AG20443 (cell line): ENCODE results near the gene PREB.
"Not testable (repeated sequence)": the region's sequence is repeated elsewhere in the genome, so short reads cannot be mapped to it uniquely, and the experiment has no call there.

Experiments
- DNase-seq: peaks from one replicate; pipeline ENCODE4 v3.0.0; 2012; ENCODE audit warnings: low spot score, mixed read lengths

The PREB gene

DNA sequence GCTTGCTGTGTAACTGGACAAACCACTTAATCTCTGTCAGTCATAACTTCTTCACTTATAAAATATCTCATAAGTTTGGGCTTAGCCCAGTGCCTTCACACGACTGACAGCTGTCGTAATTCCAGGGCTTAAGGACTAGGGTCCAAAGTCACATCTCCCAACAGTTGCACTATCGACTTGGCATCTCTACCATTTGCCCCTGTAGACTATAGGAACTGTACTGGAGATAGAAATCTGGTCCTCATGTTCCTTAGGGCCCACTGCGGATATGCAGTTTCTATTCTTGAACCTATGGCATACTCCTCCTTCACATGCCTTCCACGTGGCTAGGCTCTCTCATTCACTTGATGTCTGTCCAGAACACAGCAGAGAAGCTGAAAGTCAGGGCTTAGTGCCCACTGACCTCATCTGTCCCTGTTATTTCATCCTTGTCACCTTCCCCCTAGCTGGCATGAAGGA is 8.2 kb downstream of the PREB start:
- DNase-seq = peak; percentile 2

DNA sequence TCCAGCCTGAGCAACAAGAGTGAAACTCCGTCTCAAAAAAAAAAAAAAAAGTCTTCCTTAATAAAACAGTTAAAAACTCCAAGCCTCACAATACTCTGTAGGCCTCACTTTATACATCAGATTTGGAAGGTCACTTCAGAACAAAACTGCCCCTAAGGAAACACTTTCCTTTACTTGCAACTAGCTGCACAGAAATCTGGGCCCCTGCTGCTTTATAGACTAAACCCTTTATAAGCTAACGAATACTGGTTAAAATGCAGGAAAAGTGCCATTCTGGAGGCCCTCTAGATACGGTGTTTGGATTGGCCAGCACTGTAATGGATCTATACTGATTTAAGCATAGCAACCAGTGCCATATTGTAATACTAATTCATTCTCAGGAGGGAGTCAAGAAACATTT is 9.3 kb downstream of the PREB start:
- DNase-seq = no peak

- DNase-seq = peak; percentile 71
Measured at GRCh38 chr2:27123302-27124150, 10.9 kb downstream of the PREB start, which contains the start of gene ABHD1. TSS of gene ABHD1 (plus strand) at chr2:27123815. CDS start at chr2:27123949, 134 bp downstream.

DNA sequence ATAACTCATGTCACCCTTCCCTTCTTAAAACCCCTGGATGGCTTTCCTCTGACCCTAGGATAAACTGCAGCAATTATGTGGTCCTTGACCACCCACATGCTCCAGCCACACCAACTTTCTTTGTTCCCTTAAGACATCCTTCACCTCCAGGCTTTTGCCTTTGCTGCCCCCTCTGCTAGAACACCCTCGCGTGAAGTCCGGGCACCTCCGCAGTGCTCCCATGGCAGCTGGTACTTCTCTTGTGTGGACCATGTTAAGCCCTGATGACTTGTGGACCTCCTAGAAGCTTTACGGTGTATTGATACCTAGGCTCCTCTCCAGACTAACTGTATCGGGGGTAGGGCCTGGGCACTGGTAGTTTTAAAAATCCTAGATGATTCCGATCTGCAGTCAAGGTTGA is 11.6 kb downstream of the PREB start:
- no peak for DNase-seq

- DNase-seq = no peak
Measured at GRCh38 chr2:27121906-27122305, 12.5 kb downstream of the PREB start.

- not testable (repeated sequence) for DNase-seq
Measured at GRCh38 chr2:27119330-27119670, 15.1 kb downstream of the PREB start.

DNA sequence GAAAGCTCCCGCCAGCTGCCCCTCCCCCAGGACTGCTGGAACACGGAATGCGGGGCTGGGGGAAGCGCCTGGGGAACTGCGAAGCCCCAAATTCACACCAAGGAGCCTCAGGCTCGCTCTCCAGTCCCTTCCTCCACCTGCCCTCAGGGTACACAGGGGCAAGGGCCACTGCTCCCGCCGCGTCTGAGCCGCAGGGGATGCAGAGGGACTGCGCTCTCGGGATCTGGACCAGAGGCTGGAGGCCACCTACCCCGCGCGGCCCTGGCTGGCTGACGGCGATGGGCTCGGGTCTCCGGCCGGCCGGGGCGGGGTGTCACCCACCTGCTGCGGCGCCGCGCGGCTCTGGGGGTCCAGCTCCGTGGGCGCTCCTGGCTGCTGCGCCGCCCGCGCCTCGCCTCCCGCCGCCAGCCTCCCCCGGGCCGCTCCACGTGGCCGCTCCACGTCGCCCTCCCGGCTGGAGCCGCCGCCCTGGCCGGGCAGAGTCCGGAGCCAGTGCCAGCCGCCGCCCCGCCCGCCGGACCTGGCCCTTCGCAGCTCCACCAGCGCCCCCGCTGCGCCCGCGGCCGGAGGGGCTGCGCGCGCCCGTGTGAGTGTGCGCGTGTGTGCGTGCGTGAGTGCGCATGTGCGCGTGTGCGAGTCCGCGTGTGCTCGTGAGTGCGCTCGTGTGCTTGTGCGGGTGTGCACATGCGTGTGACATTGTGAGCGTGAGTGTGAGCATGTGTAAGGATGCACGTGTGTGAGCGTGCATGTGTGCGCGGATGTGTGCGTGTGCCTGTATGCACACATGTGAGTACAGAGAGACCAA is 15.7 kb downstream of the PREB start, which contains the start of gene CGREF1:
CGREF1 (minus strand) TSS at position 604 of the 805 bp plus-strand sequence. CDS start 14,762 bp downstream, outside the sequence.
- DNase-seq = peak; percentile 74

- no peak for DNase-seq
Measured at GRCh38 chr2:27117995-27118524, 16.4 kb downstream of the PREB start.

GRCh38 chr2:27115519-27115918 is 18.9 kb downstream of the PREB start:
- DNase-seq = no peak

DNA sequence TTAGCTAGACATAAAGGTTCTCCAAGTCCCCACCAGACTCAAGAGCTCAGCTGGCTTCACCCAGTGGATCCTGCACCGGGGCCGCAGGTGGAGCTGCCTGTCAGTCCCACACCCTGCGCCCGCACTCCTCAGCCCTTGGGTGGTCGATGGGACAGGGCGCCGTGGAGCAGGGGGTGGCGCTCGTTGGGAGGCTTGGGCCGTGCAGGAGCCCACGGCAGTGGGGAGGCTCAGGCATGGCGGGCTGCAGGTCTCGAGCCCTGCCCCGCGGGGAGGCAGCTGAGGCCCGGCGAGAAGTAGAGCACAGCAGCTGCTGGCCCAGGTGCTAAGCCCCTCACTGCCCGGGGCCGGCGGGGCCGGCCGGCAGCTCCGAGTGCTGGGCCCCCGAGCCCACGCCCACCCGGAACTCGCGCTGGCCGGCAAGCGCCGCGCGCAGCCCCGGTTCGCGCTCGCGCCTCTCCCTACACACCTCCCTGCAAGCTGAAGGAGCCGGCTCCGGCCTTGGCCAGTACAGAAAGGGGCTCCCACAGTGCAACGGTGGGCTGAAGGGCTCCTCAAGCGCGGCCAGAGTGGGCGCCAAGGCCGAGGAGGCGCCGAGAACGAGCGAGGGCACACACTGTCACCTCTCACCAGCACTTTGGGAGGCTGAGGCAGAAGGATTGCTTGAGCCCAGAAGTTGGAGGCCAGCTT is 22.9 kb downstream of the PREB start:
- not testable (repeated sequence) for DNase-seq

DNA sequence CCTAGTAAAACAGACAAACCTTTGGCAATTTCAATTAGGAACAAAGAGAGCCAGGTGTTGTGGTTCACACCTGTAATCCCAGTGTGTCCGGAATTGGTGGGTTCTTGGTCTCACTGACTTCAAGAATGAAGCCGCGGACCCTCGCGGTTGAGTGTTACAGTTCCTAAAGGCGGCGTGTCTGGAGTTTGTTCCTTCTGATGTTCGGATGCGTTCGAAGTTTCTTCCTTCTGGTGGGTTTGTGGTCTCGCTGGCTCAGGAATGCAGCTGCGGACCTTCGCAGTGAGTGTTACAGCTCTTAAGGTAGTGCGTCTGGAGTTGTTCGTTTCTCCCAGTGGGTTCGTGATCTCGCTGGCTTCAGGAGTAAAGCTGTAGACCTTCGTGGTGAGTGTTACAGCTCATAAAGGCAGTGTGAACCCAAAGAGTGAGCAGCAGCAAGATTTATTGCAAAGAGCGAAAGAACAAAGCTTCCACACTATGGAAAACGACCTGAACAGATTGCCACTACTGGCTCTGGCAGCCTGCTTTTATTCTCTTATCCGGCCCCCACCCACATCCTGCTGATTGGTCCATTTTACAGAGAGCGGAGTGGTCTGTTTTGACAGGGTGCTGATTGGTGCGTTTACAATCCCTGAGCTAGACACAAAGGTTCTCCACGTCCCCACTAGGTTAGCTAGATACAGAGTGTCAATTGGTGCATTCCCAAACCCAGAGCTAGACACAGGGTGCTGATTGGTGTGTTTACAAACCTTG is 23.7 kb downstream of the PREB start:
- DNase-seq = not testable (repeated sequence)

DNA sequence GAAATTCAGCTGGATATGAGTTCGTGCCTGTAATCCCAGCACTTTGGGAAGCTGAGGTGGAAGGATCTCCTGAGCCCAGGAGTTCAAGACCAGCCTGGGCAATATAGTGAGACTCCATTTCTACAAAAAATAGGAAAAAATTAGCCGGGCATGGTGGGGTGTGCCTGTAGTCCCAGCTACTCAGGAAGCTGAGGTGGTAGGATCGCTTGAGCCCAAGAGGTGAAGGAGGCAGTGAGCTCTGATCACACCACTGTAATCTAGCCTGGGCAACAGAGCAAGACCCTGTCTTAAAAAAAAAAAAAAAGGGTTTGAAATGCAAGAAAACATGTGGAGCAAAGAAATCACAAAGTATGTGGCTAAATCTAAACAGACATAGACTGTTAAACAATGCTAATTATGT is 25.4 kb downstream of the PREB start:
- DNase-seq = no peak

DNA sequence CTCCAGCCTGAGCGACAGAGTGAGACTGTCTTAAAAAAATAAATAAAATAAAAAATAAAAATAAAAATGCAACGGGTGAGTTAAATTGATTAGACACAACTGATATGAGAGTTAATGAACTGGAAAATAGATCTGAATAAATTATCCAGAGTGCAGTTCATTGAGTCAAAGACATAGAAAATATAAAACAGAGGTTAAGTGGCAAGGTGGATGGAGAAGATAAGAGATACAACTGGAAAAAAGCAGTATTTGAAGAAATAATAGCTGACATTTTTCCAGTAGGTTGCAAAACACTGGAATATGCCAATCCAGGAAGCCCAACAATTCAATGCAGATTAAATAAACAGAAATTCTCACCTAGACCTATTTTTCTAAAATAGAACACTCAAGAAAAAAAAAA is 26.2 kb downstream of the PREB start:
- DNase-seq = no peak

GRCh38 chr2:27105981-27106380 is 28.5 kb downstream of the PREB start:
- DNase-seq = no peak

GRCh38 chr2:27102329-27102728 is 32.1 kb downstream of the PREB start:
- DNase-seq = no peak

- DNase-seq = no peak
Measured at GRCh38 chr2:27100036-27100435, 34.4 kb downstream of the PREB start.

DNA sequence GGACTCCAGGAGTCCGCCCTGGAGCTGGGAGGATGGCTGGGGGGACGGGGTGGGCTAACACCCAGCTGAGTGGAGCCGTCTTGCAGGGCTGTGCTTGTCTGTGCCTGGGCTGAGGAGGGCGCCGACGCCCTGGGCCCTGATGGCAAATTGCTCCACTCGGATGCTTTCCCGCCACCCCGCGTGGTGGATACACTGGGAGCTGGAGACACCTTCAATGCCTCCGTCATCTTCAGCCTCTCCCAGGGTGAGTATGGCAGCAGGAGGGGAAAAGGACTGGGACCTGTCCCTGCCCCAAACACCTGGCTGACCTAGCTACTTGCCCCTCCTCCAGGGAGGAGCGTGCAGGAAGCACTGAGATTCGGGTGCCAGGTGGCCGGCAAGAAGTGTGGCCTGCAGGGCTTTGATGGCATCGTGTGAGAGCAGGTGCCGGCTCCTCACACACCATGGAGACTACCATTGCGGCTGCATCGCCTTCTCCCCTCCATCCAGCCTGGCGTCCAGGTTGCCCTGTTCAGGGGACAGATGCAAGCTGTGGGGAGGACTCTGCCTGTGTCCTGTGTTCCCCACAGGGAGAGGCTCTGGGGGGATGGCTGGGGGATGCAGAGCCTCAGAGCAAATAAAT is 35.0 kb downstream of the PREB start:
- no peak for DNase-seq

DNA sequence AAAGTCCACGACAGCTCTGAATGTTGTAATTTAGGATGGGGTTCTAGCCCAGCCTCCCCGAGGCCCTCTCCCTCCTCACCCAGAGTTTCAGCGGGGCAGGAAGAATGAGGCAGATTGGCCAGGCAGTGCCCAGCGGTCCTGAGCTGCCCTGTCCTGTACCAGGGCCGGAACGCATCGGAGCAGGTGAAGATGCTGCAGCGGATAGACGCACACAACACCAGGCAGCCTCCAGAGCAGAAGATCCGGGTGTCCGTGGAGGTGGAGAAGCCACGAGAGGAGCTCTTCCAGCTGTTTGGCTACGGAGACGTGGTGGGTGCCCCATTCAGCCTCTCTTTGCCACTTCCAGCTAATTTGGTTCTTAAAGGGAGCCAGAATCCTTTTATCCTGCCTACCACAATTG is 37.1 kb downstream of the PREB start:
- DNase-seq = no peak

DNA sequence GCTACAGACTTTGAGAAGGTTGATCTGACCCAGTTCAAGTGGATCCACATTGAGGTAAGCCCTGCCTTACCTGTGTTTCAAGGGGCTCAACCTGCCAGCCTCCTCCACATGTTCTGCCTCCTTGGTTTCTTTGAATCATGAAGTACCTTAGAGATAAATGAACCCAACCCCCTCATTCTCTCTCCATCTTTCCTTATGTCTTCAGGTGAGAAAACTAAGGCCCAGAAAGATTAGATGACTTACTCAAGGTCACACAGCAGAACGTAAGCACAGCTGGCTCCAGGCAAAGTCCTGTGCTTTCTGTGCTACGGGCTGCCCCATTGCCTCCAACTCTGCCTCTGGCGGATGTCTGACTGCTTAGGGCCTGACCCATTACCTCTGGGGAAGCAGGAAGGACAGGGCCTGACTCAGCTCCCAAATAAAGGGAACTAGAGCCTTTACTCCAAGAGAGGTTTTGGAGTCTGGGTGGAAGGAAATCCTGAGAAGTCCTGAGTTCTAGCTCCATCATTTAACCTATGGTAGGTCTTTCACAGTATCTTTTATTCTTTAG is 37.6 kb downstream of the PREB start:
- DNase-seq = no peak
